GM18909 (cell line): Measurements from ENCODE around the gene MTUS2.
"Not testable (repeated sequence)": the region's sequence is repeated elsewhere in the genome, so short reads cannot be mapped to it uniquely, and the experiment has no call there.

Experiments used
- ATAC-seq: cut with Tn5 transposase; IDR thresholded peaks from one replicate; pipeline ENCODE4 v1.9.1; 2021; ENCODE audit warnings: mild to moderate bottlenecking; ENCODE audit not compliant: unreplicated experiment, poor library complexity

MTUS2 gene

GRCh38 chr13:29202753-29203152, 382.6 kb downstream of the MTUS2 start:
- not testable (repeated sequence) for ATAC-seq

DNA sequence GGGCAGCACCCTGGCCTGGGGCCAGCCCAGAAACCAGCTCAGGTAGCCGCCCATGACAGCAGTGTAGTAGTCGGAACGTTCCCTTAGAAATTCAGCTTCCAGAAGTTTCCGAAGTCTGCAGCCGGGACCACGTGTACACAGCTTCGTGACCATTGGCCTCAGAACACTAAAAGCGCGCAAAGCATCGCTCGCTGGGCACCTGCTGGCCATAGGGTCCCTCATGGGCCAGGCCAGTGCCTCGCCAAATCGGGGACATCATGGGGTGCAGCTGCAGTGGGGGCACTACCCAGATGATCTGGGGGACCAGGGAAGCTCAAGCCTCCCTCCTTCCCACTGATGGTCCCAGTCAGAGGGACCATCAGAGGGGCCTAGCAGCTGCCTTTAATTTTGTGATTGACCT, 384.5 kb downstream of the MTUS2 start:
- no peak for ATAC-seq

GRCh38 chr13:29210676-29211075, 390.5 kb downstream of the MTUS2 start:
- ATAC-seq: no peak

GRCh38 chr13:29211162-29211561, 391.0 kb downstream of the MTUS2 start:
- not testable (repeated sequence) for ATAC-seq

- ATAC-seq: no peak
Measured at GRCh38 chr13:29222458-29222857, 402.3 kb downstream of the MTUS2 start.

GRCh38 chr13:29224206-29224605, 404.1 kb downstream of the MTUS2 start:
- no peak for ATAC-seq

DNA sequence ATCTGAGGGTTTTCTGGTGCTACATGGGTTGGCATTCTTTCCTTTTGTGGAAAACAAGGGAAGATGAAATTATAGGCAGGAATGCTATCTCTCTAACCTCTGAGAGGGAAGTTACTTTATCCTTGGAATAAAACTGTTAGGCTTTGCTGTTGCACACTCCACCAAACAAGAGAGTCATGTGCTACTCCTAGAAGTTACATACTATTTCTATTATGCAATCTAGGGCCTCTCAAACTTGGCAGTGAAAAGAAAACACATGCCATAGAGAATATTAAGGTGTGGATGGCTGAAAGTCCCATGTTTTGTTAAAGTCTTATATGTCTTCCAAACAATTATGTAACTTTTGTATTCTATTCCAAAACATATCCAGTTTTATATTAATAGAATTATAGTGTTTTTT, 407.4 kb downstream of the MTUS2 start:
- no peak for ATAC-seq

DNA sequence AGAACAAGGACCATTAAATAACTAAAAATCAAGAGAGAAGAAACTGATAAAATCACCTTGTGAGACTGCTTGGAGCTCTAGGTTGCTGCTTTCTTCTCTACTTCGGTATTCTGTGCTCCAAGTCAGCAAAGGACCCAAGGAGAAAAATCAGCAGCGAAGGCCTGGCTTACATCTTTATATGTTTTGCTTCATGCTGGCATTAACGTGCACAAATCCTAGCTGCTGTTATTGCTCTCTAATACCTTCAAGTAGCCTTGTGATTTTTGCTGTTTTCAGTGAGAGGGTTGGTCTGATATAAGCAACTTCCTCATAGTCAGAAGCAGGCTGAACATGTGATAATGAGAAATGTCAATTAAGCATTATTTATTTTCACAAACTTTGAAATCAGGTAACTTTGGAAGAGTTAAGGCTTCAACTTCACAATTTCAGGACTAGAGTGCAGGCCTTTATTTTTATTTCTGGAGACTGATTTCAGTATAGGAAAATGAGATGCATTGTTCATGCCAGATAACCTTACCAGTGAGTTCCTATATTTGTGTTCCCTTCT, 410.2 kb downstream of the MTUS2 start:
- ATAC-seq: no peak

DNA sequence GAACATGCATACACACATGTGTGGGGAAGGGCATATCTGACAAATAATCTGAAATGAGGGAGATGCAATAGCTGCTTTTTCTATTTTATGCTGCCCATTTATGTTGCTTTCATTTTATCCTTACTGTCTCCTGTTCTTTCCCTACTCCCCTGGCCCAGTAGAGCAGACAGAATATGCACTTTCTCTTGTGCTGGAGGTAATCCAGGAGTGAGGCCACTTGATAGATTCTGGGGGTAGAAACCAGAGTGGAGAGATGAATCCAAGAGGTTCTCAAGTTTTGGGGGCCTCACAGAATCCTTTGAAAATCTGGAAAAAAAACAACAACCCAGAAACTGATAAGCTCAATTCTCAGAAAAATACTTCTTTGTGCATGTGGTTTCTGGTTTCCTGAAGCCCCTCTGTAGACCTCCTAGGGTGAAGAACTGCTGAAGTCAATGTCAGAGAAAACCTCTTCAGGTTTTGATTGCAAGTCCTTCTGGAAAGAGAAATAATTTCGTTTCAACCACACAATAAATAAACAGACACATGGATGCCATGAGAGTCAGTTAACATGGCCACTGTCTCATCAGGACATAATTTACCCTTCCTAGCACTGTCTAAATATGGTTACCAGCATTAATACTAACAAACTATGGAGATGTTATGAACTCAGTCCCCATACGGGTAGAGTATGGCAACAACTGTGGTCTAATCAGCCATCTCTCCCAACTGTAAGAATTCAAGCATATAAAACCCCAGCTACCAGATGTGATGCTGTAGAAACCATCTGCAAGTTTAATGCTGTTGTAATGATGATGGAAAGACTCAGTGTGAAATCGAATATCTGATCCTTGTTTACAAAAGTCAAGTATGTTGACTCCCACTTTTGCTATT, 419.8 kb downstream of the MTUS2 start:
- ATAC-seq: no peak

- no peak for ATAC-seq
Measured at GRCh38 chr13:29254626-29255370, 434.7 kb downstream of the MTUS2 start.

DNA sequence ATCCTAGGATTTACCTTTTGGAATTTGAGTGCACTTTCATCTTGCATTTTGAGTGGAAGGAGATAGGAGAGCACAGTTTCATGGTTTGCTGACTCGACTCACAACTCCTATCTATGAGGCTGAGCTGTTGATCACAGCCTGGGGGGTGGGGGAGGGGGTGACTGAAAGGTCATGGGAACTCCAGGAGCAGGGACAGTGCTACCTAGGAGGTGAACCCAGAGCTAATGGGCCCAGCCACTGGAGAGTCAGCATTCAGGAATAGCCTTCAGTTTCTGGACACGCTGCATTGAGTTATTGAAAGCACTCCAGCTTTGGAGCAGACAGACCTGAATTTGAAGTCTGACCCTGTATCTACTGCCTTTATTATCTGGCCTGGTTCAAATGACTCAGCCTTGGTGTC, 435.4 kb downstream of the MTUS2 start:
- ATAC-seq: no peak

- no peak for ATAC-seq
Measured at GRCh38 chr13:29260684-29261083, 440.5 kb downstream of the MTUS2 start.

GRCh38 chr13:29266261-29266660, 446.1 kb downstream of the MTUS2 start:
- no peak for ATAC-seq

- ATAC-seq: no peak
Measured at GRCh38 chr13:29266756-29267733, 446.9 kb downstream of the MTUS2 start.

DNA sequence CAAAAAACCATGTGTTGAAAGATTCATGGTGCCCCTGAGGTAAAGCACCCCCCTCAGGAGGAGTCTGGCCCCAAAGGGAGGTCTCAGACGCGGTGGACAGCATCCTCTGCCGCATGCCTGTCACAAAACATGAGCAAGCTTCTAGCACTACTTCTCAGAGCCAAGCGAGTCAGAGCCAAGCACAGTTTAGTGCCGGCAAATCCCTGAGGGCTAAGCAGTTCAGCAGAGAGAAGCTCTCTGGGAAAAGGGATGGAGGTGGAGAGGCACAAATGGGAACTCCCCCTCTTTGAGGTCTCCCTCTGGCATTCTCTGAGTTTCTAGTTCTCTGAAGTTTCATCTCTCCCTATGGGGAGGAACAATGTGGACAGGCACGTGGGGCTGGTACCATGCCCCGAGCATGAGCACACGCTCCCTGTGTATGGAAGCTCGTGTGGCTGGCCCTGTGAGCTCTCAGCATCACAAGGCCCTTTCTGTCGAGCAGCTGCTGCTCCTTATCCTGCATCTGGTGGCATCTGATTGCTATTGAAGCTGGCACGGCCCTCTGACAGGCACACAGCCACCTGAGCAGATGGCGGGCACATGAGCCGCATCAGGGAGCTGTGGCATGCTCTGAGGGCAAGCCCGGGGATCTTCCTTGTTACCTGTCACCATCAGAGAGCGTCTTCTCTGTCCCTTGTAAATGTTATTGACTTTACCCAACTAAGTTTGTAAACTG, 450.3 kb downstream of the MTUS2 start:
- no peak for ATAC-seq

DNA sequence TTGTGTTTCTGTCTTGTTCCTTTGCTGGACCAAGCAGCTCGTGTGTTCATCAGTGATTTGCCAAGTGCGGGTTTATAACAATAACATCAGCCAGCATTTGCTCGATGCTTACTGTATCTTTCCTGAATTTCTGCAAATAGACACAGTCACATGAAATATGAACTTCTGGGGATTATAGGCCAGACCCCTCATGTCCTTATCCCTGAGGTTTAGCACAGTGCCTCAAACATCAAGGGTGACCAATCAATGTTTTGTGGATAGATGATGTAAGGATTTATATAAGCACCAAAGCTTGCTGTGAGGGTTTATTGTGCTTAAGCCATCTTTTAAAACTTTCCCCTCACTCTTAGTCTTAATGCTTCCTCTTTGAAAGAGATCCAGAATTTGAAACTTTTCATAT, 451.5 kb downstream of the MTUS2 start:
- ATAC-seq: no peak

GRCh38 chr13:29279356-29280254, 459.5 kb downstream of the MTUS2 start:
- no peak for ATAC-seq

DNA sequence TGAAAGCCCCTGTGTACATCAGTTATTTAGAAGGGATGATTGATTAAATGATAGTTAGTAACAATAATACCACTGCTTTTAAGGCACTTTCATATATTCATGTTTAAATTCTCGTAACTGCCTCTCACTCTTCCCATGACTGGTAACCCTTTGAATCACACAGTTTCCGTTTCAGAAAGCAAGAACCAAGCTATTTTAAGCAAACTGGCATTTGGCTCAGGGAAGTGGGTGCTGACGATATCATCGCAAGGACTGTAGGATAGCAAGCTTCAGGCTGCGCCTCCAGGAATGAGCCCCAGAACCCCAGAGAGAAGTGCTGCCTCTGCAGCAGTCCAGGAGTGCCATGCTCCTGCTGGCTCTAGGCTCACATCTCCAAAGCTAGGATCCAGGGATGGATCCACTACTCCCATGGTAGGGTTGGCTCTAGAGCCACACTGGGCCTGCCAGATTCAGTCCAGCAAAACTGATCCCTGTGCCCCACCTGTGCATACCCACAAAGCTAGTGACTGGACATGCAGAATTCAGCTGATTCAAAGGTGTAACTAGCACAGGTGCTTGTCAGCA, 461.9 kb downstream of the MTUS2 start:
- ATAC-seq: no peak
